Kidney epithelial cell (primary cell): ENCODE data around the gene PTPRD. TPM values are rescaled to one million over a fixed set of nuclear protein-coding genes. Genes with fewer than 3 reads are reported as not detected.
A peak's percentile ranks its signal among the peaks of the same experiment; 100 is the strongest.

ENCODE experiments used
- DNase-seq: peaks from one replicate; pipeline ENCODE4 v3.0.0-alpha.2; 2010; ENCODE audit warnings: low read depth
- H3K27me3 ChIP-seq: 2 replicates; pipeline ENCODE4 v1.6.0; 2011; ENCODE audit warnings: low read length; ENCODE audit not compliant: control insufficient read depth, insufficient read depth
- H3K36me3 ChIP-seq: 2 replicates; pipeline ENCODE4 v1.5.1; 2011; ENCODE audit warnings: low read length; ENCODE audit not compliant: control insufficient read depth, insufficient read depth
- H3K4me3 ChIP-seq: 2 replicates; pipeline ENCODE4 v1.5.1; 2011; ENCODE audit warnings: low read depth, mild to moderate bottlenecking, control low read depth, low read length
- CTCF ChIP-seq: IDR thresholded peaks from 2 replicates; pipeline ENCODE4 v1.5.1; 2011; ENCODE audit warnings: mild to moderate bottlenecking, moderate library complexity, low read length, control low read depth, inconsistent platforms; ENCODE audit not compliant: insufficient read depth, poor library complexity, severe bottlenecking
- total RNA-seq: library from RNA; depleted of rRNA; stranded (reverse); fragments of >200 nt; gene quantifications from 2 replicates; pipeline ENCODE4 v1.2.3, GENCODE V29; 2015

Gene PTPRD
- 18.8 and 25.8 TPM in 2 replicates for total RNA-seq

- peaks cover 28% of the 10 kb centered on the region for H3K27me3 ChIP-seq
- peak; percentile 2 for DNase-seq
- no peak for TF ChIP-seq CTCF
- peak within 1 kb of the TSS; percentile 46 for H3K4me3 ChIP-seq
- no peaks in the 10 kb centered on the region for H3K36me3 ChIP-seq
Measured at GRCh38 chr9:10612641-10613398, at the start of gene PTPRD. Gene PTPRD (minus strand): TSS chr9:10613002.

- Histone ChIP-seq H3K36me3 (no peaks in the 10 kb centered on the region), H3K27me3 (no peaks in the 10 kb centered on the region), H3K4me3 (no peak overlapping the region)
- no peak for DNase-seq
- TF ChIP-seq CTCF = no peak
Measured at GRCh38 chr9:10661994-10662393, 49.2 kb upstream of the PTPRD start.

GRCh38 chr9:10661376-10661775, 48.6 kb upstream of the PTPRD start:
- DNase-seq = no peak
- no peak overlapping the region for H3K4me3 ChIP-seq
- H3K36me3 ChIP-seq = no peaks in the 10 kb centered on the region
- TF ChIP-seq CTCF = no peak
- H3K27me3 ChIP-seq = no peaks in the 10 kb centered on the region

- no peak for TF ChIP-seq CTCF
- no peak overlapping the region for H3K4me3 ChIP-seq
- no peaks in the 10 kb centered on the region for H3K27me3 ChIP-seq
- DNase-seq = no peak
- no peaks in the 10 kb centered on the region for H3K36me3 ChIP-seq
Measured at GRCh38 chr9:10651012-10651411, 38.2 kb upstream of the PTPRD start.

GRCh38 chr9:10649076-10649475, 36.3 kb upstream of the PTPRD start:
- DNase-seq = no peak
- H3K27me3 ChIP-seq = no peaks in the 10 kb centered on the region
- no peaks in the 10 kb centered on the region for H3K36me3 ChIP-seq
- no peak for TF ChIP-seq CTCF
- H3K4me3 ChIP-seq = no peak overlapping the region

- H3K36me3 ChIP-seq = no peaks in the 10 kb centered on the region
- no peak for TF ChIP-seq CTCF
- H3K4me3 ChIP-seq = no peak overlapping the region
- no peak for DNase-seq
- H3K27me3 ChIP-seq = no peaks in the 10 kb centered on the region
Measured at GRCh38 chr9:10633785-10634184, 21.0 kb upstream of the PTPRD start.
